Mucosa of stomach (tissue), 1 donor: ENCODE measurements around the gene GNAT2.

Source experiments
- H3K27me3 ChIP-seq: one replicate; pipeline ENCODE4 v1.7.0; 2013; ENCODE audit warnings: mild to moderate bottlenecking, low read length; ENCODE audit not compliant: control insufficient read depth, insufficient read depth
- H3K36me3 ChIP-seq: one replicate; pipeline ENCODE4 v1.7.0; 2013; ENCODE audit warnings: low read length; ENCODE audit not compliant: control insufficient read depth, insufficient read depth
- H3K4me1 ChIP-seq: one replicate; pipeline ENCODE4 v1.7.0; 2013; ENCODE audit warnings: mild to moderate bottlenecking, low read length; ENCODE audit not compliant: control insufficient read depth, insufficient read depth
- H3K4me3 ChIP-seq: one replicate; pipeline ENCODE4 v1.7.0; 2013; ENCODE audit warnings: low read length
- H3K9ac ChIP-seq: one replicate; pipeline ENCODE4 v1.7.0; 2013; ENCODE audit warnings: mild to moderate bottlenecking, low read length, moderate library complexity
- H3K9me3 ChIP-seq: one replicate; pipeline ENCODE4 v1.7.0; 2013; ENCODE audit warnings: mild to moderate bottlenecking, low read length, moderate library complexity; ENCODE audit not compliant: control insufficient read depth
- donor health status: Pancreatic carcinoma.

Gene GNAT2

GRCh38 chr1:109584766-109585165, 34.6 kb downstream of the GNAT2 start:
- Histone ChIP-seq H3K36me3 (peaks cover 6% of the 10 kb centered on the region), H3K9ac (no peak overlapping the region), H3K9me3 (no peaks in the 10 kb centered on the region), H3K4me1 (no peaks in the 10 kb centered on the region), H3K27me3 (no peaks in the 10 kb centered on the region), H3K4me3 (no peak overlapping the region)

GRCh38 chr1:109582021-109582420, 37.4 kb downstream of the GNAT2 start:
- Histone ChIP-seq H3K4me1 (no peaks in the 10 kb centered on the region), H3K36me3 (peaks cover 6% of the 10 kb centered on the region), H3K4me3 (no peak overlapping the region), H3K9ac (no peak overlapping the region), H3K9me3 (no peaks in the 10 kb centered on the region), H3K27me3 (no peaks in the 10 kb centered on the region)

DNA sequence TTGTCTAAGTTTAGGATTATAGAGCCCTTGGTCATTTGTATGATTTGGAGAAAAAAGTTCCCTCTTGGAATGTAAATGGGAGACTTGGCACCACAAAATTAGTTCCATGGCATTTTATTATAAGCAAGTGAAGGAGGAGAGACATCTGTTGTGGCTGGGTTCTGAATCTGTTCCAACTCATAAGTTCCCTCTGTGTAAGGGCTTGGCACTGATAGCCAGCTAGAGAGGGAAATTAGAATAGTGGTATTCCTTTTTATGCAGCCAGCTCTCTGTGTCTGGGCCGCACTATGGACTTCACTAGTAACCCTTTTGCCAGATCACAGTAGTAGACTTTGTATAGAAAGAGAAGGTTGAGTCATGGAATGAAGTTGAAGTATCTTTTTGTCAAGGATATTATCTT, 39.9 kb downstream of the GNAT2 start:
- no peak overlapping the region for H3K4me3 ChIP-seq
- H3K9ac ChIP-seq: no peak overlapping the region
- H3K27me3 ChIP-seq: no peaks in the 10 kb centered on the region
- no peaks in the 10 kb centered on the region for H3K4me1 ChIP-seq
- no peaks in the 10 kb centered on the region for H3K9me3 ChIP-seq
- no peaks in the 10 kb centered on the region for H3K36me3 ChIP-seq

DNA sequence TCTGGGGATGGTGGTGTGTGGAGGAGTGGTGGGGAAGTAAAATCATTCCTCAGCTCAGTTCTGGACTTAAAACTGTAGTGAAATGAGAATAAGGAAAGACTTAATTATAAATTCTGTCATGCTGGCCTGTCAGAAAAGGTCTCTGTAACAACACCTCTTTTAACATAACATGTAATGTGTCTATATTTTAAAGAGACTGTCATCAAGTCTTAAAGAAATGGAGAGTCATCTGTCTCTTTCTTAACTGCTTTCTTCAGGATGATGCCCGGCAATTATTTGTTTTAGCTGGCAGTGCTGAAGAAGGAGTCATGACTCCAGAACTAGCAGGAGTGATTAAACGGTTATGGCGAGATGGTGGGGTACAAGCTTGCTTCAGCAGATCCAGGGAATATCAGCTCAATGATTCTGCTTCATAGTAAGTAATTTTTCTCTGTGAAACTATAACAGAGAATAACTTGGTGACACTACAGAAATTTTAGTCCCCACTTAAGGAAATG, 40.4 kb downstream of the GNAT2 start:
- Histone ChIP-seq H3K4me3 (no peak overlapping the region), H3K27me3 (no peaks in the 10 kb centered on the region), H3K9me3 (no peaks in the 10 kb centered on the region), H3K36me3 (no peaks in the 10 kb centered on the region), H3K4me1 (no peaks in the 10 kb centered on the region), H3K9ac (no peak overlapping the region)

GRCh38 chr1:109573785-109574184, 45.6 kb downstream of the GNAT2 start:
- H3K9ac ChIP-seq: no peak overlapping the region
- no peaks in the 10 kb centered on the region for H3K36me3 ChIP-seq
- no peak overlapping the region for H3K4me3 ChIP-seq
- H3K9me3 ChIP-seq: no peaks in the 10 kb centered on the region
- no peaks in the 10 kb centered on the region for H3K27me3 ChIP-seq
- peaks cover 4% of the 10 kb centered on the region for H3K4me1 ChIP-seq

GRCh38 chr1:109570414-109570813, 49.0 kb downstream of the GNAT2 start:
- no peak overlapping the region for H3K9ac ChIP-seq
- peaks cover 19% of the 10 kb centered on the region for H3K4me1 ChIP-seq
- H3K9me3 ChIP-seq: no peaks in the 10 kb centered on the region
- no peak overlapping the region for H3K4me3 ChIP-seq
- no peaks in the 10 kb centered on the region for H3K36me3 ChIP-seq
- no peaks in the 10 kb centered on the region for H3K27me3 ChIP-seq

DNA sequence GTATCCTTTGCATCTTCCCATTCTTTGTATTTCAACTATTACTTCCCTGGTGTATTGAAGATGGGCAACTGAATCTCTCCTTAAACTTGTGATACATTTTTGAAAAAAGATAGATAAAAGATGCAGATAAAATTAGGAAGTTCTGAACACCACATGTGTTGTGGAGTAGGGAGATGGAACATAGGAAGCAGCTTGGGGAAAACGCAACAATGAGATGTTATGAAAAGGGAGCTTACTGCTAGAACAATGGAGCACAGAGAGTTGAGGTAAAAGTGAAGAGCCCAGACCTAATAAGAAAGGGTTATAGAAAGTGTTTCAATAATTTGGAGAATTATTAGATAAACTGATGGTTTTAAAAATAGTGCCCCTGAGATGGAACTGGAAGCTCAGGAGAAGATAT, 50.1 kb downstream of the GNAT2 start:
- Histone ChIP-seq H3K9me3 (no peaks in the 10 kb centered on the region), H3K36me3 (no peaks in the 10 kb centered on the region), H3K4me3 (no peak overlapping the region), H3K4me1 (peaks cover 19% of the 10 kb centered on the region), H3K9ac (no peak overlapping the region), H3K27me3 (no peaks in the 10 kb centered on the region)

GRCh38 chr1:109567877-109568672, 51.3 kb downstream of the GNAT2 start:
- H3K9ac ChIP-seq: no peak overlapping the region
- no peaks in the 10 kb centered on the region for H3K36me3 ChIP-seq
- H3K9me3 ChIP-seq: no peaks in the 10 kb centered on the region
- no peak overlapping the region for H3K4me3 ChIP-seq
- no peaks in the 10 kb centered on the region for H3K27me3 ChIP-seq
- H3K4me1 ChIP-seq: peaks cover 26% of the 10 kb centered on the region

GRCh38 chr1:109566982-109567381, 52.4 kb downstream of the GNAT2 start:
- no peak overlapping the region for H3K4me3 ChIP-seq
- H3K9ac ChIP-seq: no peak overlapping the region
- H3K9me3 ChIP-seq: no peaks in the 10 kb centered on the region
- peaks cover 30% of the 10 kb centered on the region for H3K4me1 ChIP-seq
- no peaks in the 10 kb centered on the region for H3K27me3 ChIP-seq
- no peaks in the 10 kb centered on the region for H3K36me3 ChIP-seq

DNA sequence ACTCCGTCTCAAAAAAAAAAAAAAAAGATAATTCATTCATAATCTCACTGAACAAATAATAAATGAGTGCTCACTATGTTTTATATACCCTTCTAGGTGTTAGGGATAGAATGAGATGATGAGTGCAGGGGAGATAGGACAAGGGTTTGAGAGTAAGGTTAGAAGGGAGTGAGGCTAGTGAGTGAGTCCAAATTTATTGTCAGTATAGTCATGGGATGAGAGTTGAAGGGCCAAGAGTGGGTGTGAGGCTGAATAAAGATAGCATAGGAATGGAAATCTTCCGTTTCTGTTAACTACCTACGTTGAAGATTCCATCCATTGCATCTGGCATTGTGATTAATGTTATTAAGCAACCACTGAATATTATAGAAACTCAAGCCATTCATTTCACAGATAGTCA, 54.2 kb downstream of the GNAT2 start:
- Histone ChIP-seq H3K4me1 (peaks cover 26% of the 10 kb centered on the region), H3K9me3 (no peaks in the 10 kb centered on the region), H3K9ac (no peak overlapping the region), H3K27me3 (no peaks in the 10 kb centered on the region), H3K36me3 (no peaks in the 10 kb centered on the region), H3K4me3 (no peak overlapping the region)

DNA sequence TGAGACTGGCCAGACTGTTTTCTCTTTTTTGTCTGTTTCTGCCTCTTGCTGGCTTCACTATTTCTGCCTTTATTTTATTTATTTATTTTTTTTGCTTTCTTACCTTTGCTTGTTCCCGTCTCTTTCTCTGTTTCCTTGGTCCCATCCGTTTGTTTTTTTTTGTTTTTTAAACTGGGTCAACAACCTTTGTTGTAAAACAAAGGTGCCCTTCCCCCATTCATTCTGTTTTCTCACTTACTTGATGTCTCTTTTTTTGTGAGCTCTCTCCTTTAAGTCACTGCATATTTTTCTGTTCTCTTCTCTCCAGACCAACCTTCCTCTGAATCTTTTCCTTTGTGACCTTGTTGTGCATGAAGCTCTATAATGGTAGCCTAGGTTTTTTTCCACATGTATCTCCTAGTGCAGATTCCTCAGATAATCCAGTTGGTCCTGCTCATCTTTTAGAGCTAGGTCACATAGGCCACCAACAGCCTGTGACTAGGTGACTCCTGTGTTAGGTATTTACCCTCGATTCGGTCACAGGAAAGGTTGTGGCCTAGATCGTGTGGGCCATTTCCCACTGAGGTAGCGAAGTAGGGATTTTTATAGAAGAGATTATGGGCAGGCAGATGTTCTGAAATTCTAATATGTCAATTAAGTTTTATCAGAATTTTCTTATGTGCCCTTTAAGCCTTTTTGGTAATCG, 55.1 kb downstream of the GNAT2 start:
- H3K4me3 ChIP-seq: no peak overlapping the region
- H3K36me3 ChIP-seq: no peaks in the 10 kb centered on the region
- peaks cover 26% of the 10 kb centered on the region for H3K4me1 ChIP-seq
- no peaks in the 10 kb centered on the region for H3K27me3 ChIP-seq
- H3K9me3 ChIP-seq: no peaks in the 10 kb centered on the region
- H3K9ac ChIP-seq: no peak overlapping the region

- H3K4me1 ChIP-seq: peaks cover 11% of the 10 kb centered on the region
- no peak overlapping the region for H3K9ac ChIP-seq
- no peaks in the 10 kb centered on the region for H3K9me3 ChIP-seq
- no peaks in the 10 kb centered on the region for H3K27me3 ChIP-seq
- H3K36me3 ChIP-seq: no peaks in the 10 kb centered on the region
- no peak overlapping the region for H3K4me3 ChIP-seq
Observed at GRCh38 chr1:109559995-109560394, 59.4 kb downstream of the GNAT2 start.
